HUDEP-2 (cell line): ENCODE results near the gene TIMM22.

Experiments
- DNase-seq, 76 experiments: peaks; one replicate each; lab custom pipeline; 2025; ENCODE audit not compliant: unreplicated experiment in 76 of 76; lab: John Stamatoyannopoulos, UW

TIMM22 gene

GRCh38 chr17:1001640-1002411 lies 4.9 kb downstream of the TIMM22 start:
- DNase-seq: no peak

GRCh38 chr17:1002412-1002753 lies 5.5 kb downstream of the TIMM22 start:
- no peak for DNase-seq

GRCh38 chr17:1002771-1003555 lies 6.0 kb downstream of the TIMM22 start:
- DNase-seq: no peak

GRCh38 chr17:1003633-1003971 lies 6.7 kb downstream of the TIMM22 start:
- DNase-seq: no peak

GRCh38 chr17:1003972-1004768 lies 7.2 kb downstream of the TIMM22 start:
- no peak for DNase-seq

- no peak for DNase-seq
Measured at GRCh38 chr17:1004769-1005295, 7.9 kb downstream of the TIMM22 start.

- DNase-seq: peak in 32 of 76 experiments; percentile 1 to 50 (median 19)
Measured at GRCh38 chr17:1005361-1005946, 8.5 kb downstream of the TIMM22 start.

- DNase-seq: no peak
Measured at GRCh38 chr17:1006054-1006453, 9.1 kb downstream of the TIMM22 start.

GRCh38 chr17:1007310-1008007 lies 10.5 kb downstream of the TIMM22 start:
- no peak for DNase-seq

- DNase-seq: no peak
Measured at GRCh38 chr17:1008008-1008761, 11.3 kb downstream of the TIMM22 start.

- no peak for DNase-seq
Measured at GRCh38 chr17:1009229-1010085, 12.5 kb downstream of the TIMM22 start.

GRCh38 chr17:1010086-1010450 lies 13.1 kb downstream of the TIMM22 start:
- DNase-seq: no peak

- DNase-seq: no peak
Measured at GRCh38 chr17:1010586-1010985, 13.7 kb downstream of the TIMM22 start.

GRCh38 chr17:1011138-1011537 lies 14.2 kb downstream of the TIMM22 start:
- no peak for DNase-seq

- DNase-seq: no peak
Measured at GRCh38 chr17:1011760-1012735, 15.1 kb downstream of the TIMM22 start.

GRCh38 chr17:1012823-1013728 lies 16.1 kb downstream of the TIMM22 start:
- no peak for DNase-seq

- no peak for DNase-seq
Measured at GRCh38 chr17:1013729-1014090, 16.8 kb downstream of the TIMM22 start.
